Omental fat pad (tissue), 4 donors: ENCODE measurements around the gene NFKBIA. TPM values are rescaled to one million over a fixed set of nuclear protein-coding genes. Genes with fewer than 3 reads are reported as not detected.

ENCODE experiments used
- ATAC-seq: fragments of 150-250 bp; one replicate; pipeline ENCODE4 v1.9.1; 2016; ENCODE audit warnings: mild to moderate bottlenecking, moderate library complexity; ENCODE audit not compliant: low FRiP score
- DNase-seq: peaks from one replicate; pipeline ENCODE4 v3.0.0-alpha.2; 2019; ENCODE audit warnings: low spot score
- CTCF ChIP-seq, 3 donors: fragments of 450-650 bp; IDR thresholded peaks; one replicate each; pipeline ENCODE4 v1.5.1; 2016 to 2017; ENCODE audit warnings: antibody characterized with exemption in 3 of 3, mild to moderate bottlenecking in 3 of 3, moderate library complexity in 2 of 3
- total RNA-seq, 4 donors: library from RNA; depleted of rRNA; stranded (reverse); fragments of >200 nt; gene quantifications; one replicate each; pipeline ENCODE4 v1.1.0, GENCODE V29; 2016

Gene NFKBIA
- total RNA-seq, 4 donors from 2014 or later: 291 to 1,245 (median 645) TPM

- ATAC-seq (no peak), DNase-seq (no peak)
These were observed 29.3 kb upstream of the NFKBIA start for GRCh38 chr14:35433826-35434225.

GRCh38 chr14:35430459-35431199 lies 26.1 kb upstream of the NFKBIA start:
- no peak for DNase-seq
- no peak for ATAC-seq
- TF ChIP-seq CTCF (IDR thresholded peaks at IDR 0.05): no peak

More at GRCh38 chr14:35433826-35434225, 29.3 kb upstream of the NFKBIA start:
- no peak for TF ChIP-seq CTCF (IDR thresholded peaks at IDR 0.05)

- DNase-seq (no peak), ATAC-seq (no peak)
- no peak for TF ChIP-seq CTCF (IDR thresholded peaks at IDR 0.05)
These were observed 25.4 kb upstream of the NFKBIA start for GRCh38 chr14:35429951-35430350.

- no peak for DNase-seq
- no peak for TF ChIP-seq CTCF (IDR thresholded peaks at IDR 0.05)
- no peak for ATAC-seq
These were observed 21.3 kb upstream of the NFKBIA start for GRCh38 chr14:35425850-35426249.

GRCh38 chr14:35423621-35424020 lies 19.1 kb upstream of the NFKBIA start:
- TF ChIP-seq CTCF (IDR thresholded peaks at IDR 0.05): no peak
- no peak for ATAC-seq
- no peak for DNase-seq

GRCh38 chr14:35420036-35420811 lies 15.7 kb upstream of the NFKBIA start:
- no peak for TF ChIP-seq CTCF (IDR thresholded peaks at IDR 0.05)
- ATAC-seq (peak; percentile 61), DNase-seq (no peak)
